Body of pancreas (tissue), 4 donors: Measurements from ENCODE around the gene TP53. TPM values are rescaled to one million over a fixed set of nuclear protein-coding genes. Genes with fewer than 3 reads are reported as not detected.

Source experiments
- ATAC-seq: fragments of 150-250 bp; one replicate; pipeline ENCODE4 v1.9.1; 2016
- DNase-seq, 4 donors: peaks; one replicate each; pipeline ENCODE4 v3.0.0-alpha.2; 2019
- H3K27ac ChIP-seq, 4 donors: fragments of 200-600 bp; sonication (generic); 1 replicate in 3 of 4; 2 replicates in 1 of 4; pipeline versions ENCODE4 v1.5.1 to v1.6.1; 2016 to 2019; ENCODE audit warnings: mild to moderate bottlenecking in 1 of 4, mixed read lengths in 1 of 4, moderate library complexity in 1 of 4
- H3K27me3 ChIP-seq, 2 donors: fragments of 200-600 bp; sonication (generic); one replicate each; pipeline ENCODE4 v1.6.0; 2016; ENCODE audit warnings: mild to moderate bottlenecking in 1 of 2
- H3K36me3 ChIP-seq, 2 donors: fragments of 200-600 bp; sonication (generic); replicated peaks in 1 of 2; 2 replicates each; pipeline ENCODE4 v1.5.1; 2016; ENCODE audit warnings: low read depth in 2 of 2; ENCODE audit not compliant: insufficient read depth in 1 of 2
- H3K4me1 ChIP-seq: fragments of 200-600 bp; sonication (generic); one replicate; pipeline ENCODE4 v1.6.0; 2016
- H3K4me3 ChIP-seq, 2 donors: fragments of 200-600 bp; sonication (generic); 1 replicate in 1 of 2; 2 replicates in 1 of 2; pipeline ENCODE4 v1.5.1; 2016 to 2019
- H3K9me3 ChIP-seq, 3 donors: fragments of 200-600 bp; sonication (generic); 1 replicate in 2 of 3; 2 replicates in 1 of 3; pipeline ENCODE4 v1.5.1; 2016
- CTCF ChIP-seq, 7 experiments: fragments of 450-650 bp in 4 of 7; fragments of 200-600 bp in 3 of 7; sonication (generic) in 3 of 7; IDR thresholded peaks; one replicate each; pipeline ENCODE4 v1.5.1; 2016 to 2019; ENCODE audit warnings: antibody characterized with exemption in 7 of 7
- POLR2A ChIP-seq, 3 donors: fragments of 450-650 bp; IDR thresholded peaks; one replicate each; pipeline ENCODE4 v1.6.1; 2016; ENCODE audit warnings: antibody characterized with exemption in 3 of 3, mild to moderate bottlenecking in 2 of 3
- WGBS, 2 donors: methylation state at CpG; one replicate each; pipeline ENCODE4 v1.1.5; 2017; 5-methylcytosine and 5-hydroxymethylcytosine counted together
- intact Hi-C: fragments of 100-400 bp; cut with DNase I; formaldehyde crosslinking; loops from one replicate; pipeline ENCODE4 v1.15.1; 2023
- total RNA-seq, 2 donors: library from RNA; depleted of rRNA; stranded (reverse); fragments of >200 nt; gene quantifications; one replicate each; pipeline ENCODE4 v1.1.0, GENCODE V29; 2016

The TP53 gene
- total RNA-seq, 2 donors from 2014 or later = 12.2 TPM

DNA sequence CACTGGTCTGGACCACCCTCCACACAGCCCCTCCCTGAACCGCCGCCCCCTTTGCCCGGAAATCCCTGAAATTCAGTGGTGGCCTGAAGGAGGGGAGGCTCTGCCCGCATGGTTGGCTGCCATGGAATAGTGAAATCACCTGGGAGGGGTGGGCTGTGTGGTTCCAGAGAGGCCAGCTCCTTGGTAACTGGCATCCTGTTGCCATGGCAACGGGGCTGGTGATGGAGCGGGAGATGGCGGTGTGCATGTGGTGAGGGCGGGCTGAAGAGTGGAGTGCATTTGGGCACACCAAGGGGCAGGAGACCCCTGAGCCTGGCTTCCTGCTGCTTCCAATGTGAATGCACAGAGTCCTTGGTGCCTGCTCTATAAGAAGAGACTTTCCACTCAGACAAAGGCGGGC is 20.2 kb upstream of the TP53 start:
- 76 to 83% methylated on average over 5 to 9 of the region's 9 CpGs for WGBS, 2 donors
- H3K4me1 ChIP-seq = peaks cover 21% of the 10 kb centered on the region
- H3K27me3 ChIP-seq = peaks cover 0 to 29% of the 10 kb centered on the region in 2 donors
- H3K27ac ChIP-seq = no peak overlapping the region
- no peaks in the 10 kb centered on the region for H3K36me3 ChIP-seq
- H3K4me3 ChIP-seq = no peak overlapping the region
- ATAC-seq = no peak
- intact Hi-C loops = no loop called here
- no peaks in the 10 kb centered on the region for H3K9me3 ChIP-seq
- no peak for DNase-seq
- TF ChIP-seq POLR2A (IDR thresholded peaks at IDR 0.05) = no peak
- no peak for TF ChIP-seq CTCF (IDR thresholded peaks at IDR 0.05)

DNA sequence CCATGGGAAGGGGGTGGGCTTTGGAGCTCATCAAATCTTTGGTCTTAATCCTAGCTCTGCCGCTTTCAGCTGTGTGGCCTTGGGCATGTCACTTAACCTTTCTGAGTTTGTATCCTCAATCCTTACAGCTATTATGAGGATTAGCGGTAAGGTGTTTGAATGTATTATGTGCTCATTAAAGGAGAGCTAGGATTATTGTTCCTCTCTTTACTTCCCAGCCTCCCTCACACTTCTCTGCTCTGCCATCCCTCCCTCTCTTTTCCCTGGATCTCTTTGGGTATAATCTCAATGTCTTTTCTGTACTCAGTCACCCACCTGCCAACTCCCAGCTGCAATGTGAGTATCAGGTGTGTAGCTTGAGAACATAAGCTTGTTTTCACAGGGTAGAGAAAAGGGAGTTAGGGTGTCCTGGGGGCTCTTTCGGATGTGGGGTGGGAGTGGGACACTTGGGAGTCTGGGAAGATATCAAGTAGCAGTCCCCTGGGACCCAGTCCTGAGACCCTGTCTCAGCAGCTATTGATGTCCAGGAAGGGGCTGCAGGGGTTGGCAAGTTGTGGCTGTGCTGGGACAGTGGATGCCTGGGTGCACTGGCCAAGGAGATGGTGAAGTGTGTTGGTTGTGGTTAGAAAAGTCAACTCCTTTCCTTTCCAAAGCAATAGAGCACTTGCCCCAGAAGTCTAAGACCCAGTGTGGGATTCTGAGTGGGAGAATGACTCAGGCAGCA is 19.5 kb upstream of the TP53 start:
- H3K4me1 ChIP-seq = peaks cover 21% of the 10 kb centered on the region
- ATAC-seq (no peak), DNase-seq (no peak)
- no peaks in the 10 kb centered on the region for H3K36me3 ChIP-seq
- no peaks in the 10 kb centered on the region for H3K9me3 ChIP-seq
- peaks cover 0 to 25% of the 10 kb centered on the region in 2 donors for H3K27me3 ChIP-seq
- intact Hi-C loops = no loop called here
- TF ChIP-seq CTCF (IDR thresholded peaks at IDR 0.05) = no peak
- TF ChIP-seq POLR2A (IDR thresholded peaks at IDR 0.05) = no peak
- 72 to 77% methylated on average over 3 of the region's 3 CpGs for WGBS, 2 donors
- no peak overlapping the region for H3K4me3 ChIP-seq
- H3K27ac ChIP-seq = no peak overlapping the region

- Histone ChIP-seq H3K27me3 (peaks cover 0 to 21% of the 10 kb centered on the region in 2 donors), H3K36me3 (no peaks in the 10 kb centered on the region), H3K27ac (no peak overlapping the region), H3K9me3 (no peaks in the 10 kb centered on the region), H3K4me3 (peak overlapping the region in 1 of 2 donors; percentile 37), H3K4me1 (peaks cover 21% of the 10 kb centered on the region)
- DNase-seq = no peak
- no peak for ATAC-seq
- no peak for TF ChIP-seq POLR2A (IDR thresholded peaks at IDR 0.05)
- TF ChIP-seq CTCF (IDR thresholded peaks at IDR 0.05) = no peak
- intact Hi-C loops = no loop called here
- 9 to 15% methylated on average over 18 to 40 of the region's 50 CpGs for WGBS, 2 donors
Measured at GRCh38 chr17:7705269-7706255, 18.3 kb upstream of the TP53 start.

DNA sequence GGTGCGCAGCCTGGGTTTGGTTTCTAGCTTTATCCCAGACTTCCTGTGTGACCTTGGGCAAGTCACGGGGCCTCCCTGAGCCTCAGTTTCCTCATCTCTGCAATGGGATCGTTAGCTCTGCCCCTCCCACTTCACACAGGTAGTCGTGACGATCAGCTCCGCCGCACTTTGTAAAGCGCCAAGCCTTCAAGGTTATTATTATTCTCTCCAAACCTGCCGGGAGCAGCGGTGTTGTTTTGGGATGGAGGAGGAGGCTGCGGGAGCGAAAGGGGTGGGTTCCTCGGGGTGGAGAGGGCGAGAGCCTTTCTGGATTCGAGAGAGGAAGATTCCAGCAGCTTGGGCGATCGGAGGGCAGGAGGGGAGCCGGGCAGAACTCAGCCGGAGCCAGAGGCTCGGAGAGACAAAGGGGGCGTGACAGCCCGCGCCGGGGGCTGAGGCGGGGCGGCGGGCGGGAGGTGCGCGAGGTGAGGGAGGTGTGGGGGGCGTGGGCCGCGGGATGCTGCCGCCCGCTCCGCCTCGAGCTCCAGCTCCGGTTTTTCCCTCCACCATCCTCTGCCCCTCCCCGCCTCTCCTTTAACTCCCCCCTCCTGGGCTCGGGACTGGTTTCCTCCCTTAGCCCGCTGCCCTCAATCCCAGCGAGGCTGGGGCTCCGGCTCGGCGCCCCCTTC is 17.4 kb upstream of the TP53 start, which contains the start of gene EFNB3:
TSS of gene EFNB3 (plus strand) at position 602 of the 668 bp plus-strand sequence. CDS start 397 bp downstream, outside the sequence.
- no peaks in the 10 kb centered on the region for H3K9me3 ChIP-seq
- peaks cover 21% of the 10 kb centered on the region for H3K4me1 ChIP-seq
- WGBS, 2 donors = 3% methylated on average over 22 to 23 of the region's 45 CpGs
- DNase-seq = peak in 3 of 4 donors; percentile 43 to 47 (median 45)
- intact Hi-C loops = no loop called here
- peak within 1 kb of the TSS in 1 of 2 donors; percentile 37 for H3K4me3 ChIP-seq
- peak; percentile 52 for ATAC-seq
- H3K27ac ChIP-seq = no peak within 1 kb of the TSS
- H3K36me3 ChIP-seq = no peaks in the 10 kb centered on the region
- TF ChIP-seq CTCF (IDR thresholded peaks at IDR 0.05) = no peak
- TF ChIP-seq POLR2A (IDR thresholded peaks at IDR 0.05) = peak in 1 of 3 donors; percentile 14
- H3K27me3 ChIP-seq = peaks cover 0 to 21% of the 10 kb centered on the region in 2 donors
